Stomach (tissue), 9 donors: ENCODE measurements around the gene OPRL1. TPM values are rescaled to one million over a fixed set of nuclear protein-coding genes. Genes with fewer than 3 reads are reported as not detected.
A peak's percentile ranks its signal among the peaks of the same experiment; 100 is the strongest.
"Not testable (repeated sequence)": the region's sequence is repeated elsewhere in the genome, so short reads cannot be mapped to it uniquely, and the experiment has no call there.

ENCODE experiments used
- DNase-seq, 2 donors: peaks; one replicate each; pipeline versions ENCODE4 v3.0.0 to v3.0.0-alpha.2; 2013 to 2019
- H3K27ac ChIP-seq, 5 donors: fragments of 200-600 bp in 4 of 5; sonication (generic) in 4 of 5; one replicate each; pipeline ENCODE4 v1.5.1; 2013 to 2019; ENCODE audit warnings: mild to moderate bottlenecking in 1 of 5, moderate library complexity in 1 of 5
- H3K27me3 ChIP-seq, 3 donors: fragments of 200-600 bp; sonication (generic); one replicate each; pipeline ENCODE4 v1.5.1; 2017 to 2019; ENCODE audit warnings: mixed run types in 1 of 3
- H3K36me3 ChIP-seq, 4 donors: fragments of 200-600 bp; sonication (generic); 1 replicate in 3 of 4; 2 replicates in 1 of 4; pipeline ENCODE4 v1.5.1; 2016 to 2019
- H3K4me1 ChIP-seq, 4 donors: fragments of 200-600 bp; sonication (generic); one replicate each; pipeline ENCODE4 v1.5.1; 2016 to 2019
- H3K4me3 ChIP-seq, 4 donors: fragments of 200-600 bp; sonication (generic) in 3 of 4; one replicate each; pipeline ENCODE4 v1.5.1; 2016 to 2019; ENCODE audit warnings: mild to moderate bottlenecking in 1 of 4
- H3K9me3 ChIP-seq, 4 donors: fragments of 200-600 bp; sonication (generic); one replicate each; pipeline ENCODE4 v1.5.1; 2016 to 2019
- EP300 ChIP-seq: sonication (generic); formaldehyde crosslinking; IDR thresholded peaks from one replicate; pipeline ENCODE4 v1.6.1; 2017; ENCODE audit warnings: antibody characterized with exemption
- POLR2A ChIP-seq, 4 donors: fragments of 450-650 bp; IDR thresholded peaks; one replicate each; pipeline ENCODE4 v1.6.1; 2016; ENCODE audit warnings: antibody characterized with exemption in 4 of 4, control low read depth in 2 of 4, mild to moderate bottlenecking in 1 of 4, moderate library complexity in 1 of 4
- POLR2AphosphoS5 ChIP-seq, 3 donors: sonication (generic); formaldehyde crosslinking; IDR thresholded peaks; one replicate each; pipeline ENCODE4 v1.6.1; 2016; ENCODE audit warnings: antibody characterized with exemption in 3 of 3
- WGBS, 5 donors: extraction: QIAGEN DNeasy Blood & Tissue Kit in 3 of 5; methylation state at CpG; one replicate each; pipeline versions ENCODE4 v1.1.5 to v1.1.7; 2013 to 2018; 5-methylcytosine and 5-hydroxymethylcytosine counted together
- intact Hi-C: fragments of 100-400 bp; cut with DNase I; formaldehyde crosslinking; loops from one replicate; pipeline ENCODE4 v1.15.1; 2023; ENCODE audit warnings: low total_unique reads
- polyA plus RNA-seq, 3 donors: library from polyadenylated mRNA; stranded (reverse); fragments of 200-250 nt; gene quantifications; one replicate each; pipeline ENCODE4 v1.2.3, GENCODE V29; 2013
- total RNA-seq, 5 donors: library from RNA; depleted of rRNA; stranded (reverse); fragments of >200 nt; gene quantifications; one replicate each; pipeline versions ENCODE4 v1.1.0 to v1.2.3, GENCODE V29; 2014 to 2016
- TF ChIP-seq, protein P1 (sequence below), 7 experiments: fragments of 450-650 bp in 4 of 7; fragments of 200-600 bp in 3 of 7; sonication (generic) in 3 of 7; IDR thresholded peaks; one replicate each; pipeline ENCODE4 v1.5.1; 2016 to 2019; ENCODE audit warnings: antibody characterized with exemption in 7 of 7, control low read depth in 2 of 7, mild to moderate bottlenecking in 1 of 7
- donor health status: healthy with polysubstance abuse.
- donor health status: Bipolar disorder and iron deficiency.
- donor health status: healthy.

The OPRL1 gene
- total and polyA plus RNA-seq, 8 donors, result 0.18 to 4.7 (median 0.40) TPM; not detected in 4

- Histone ChIP-seq H3K4me3 (no peak overlapping the region), H3K9me3 (no peaks in the 10 kb centered on the region), H3K36me3 (no peaks in the 10 kb centered on the region), H3K27ac (no peak overlapping the region), H3K4me1 (peaks cover 0 to 12% (median 10%) of the 10 kb centered on the region in 4 donors), H3K27me3 (peaks cover 0 to 22% (median 11%) of the 10 kb centered on the region in 3 donors)
- DNase-seq, result peak in 1 of 2 donors; percentile 23
- no peak for TF ChIP-seq EP300
- TF ChIP-seq POLR2AphosphoS5 (IDR thresholded peaks at IDR 0.05), result no peak
- TF ChIP-seq POLR2A (IDR thresholded peaks at IDR 0.05), result no peak
- TF ChIP-seq, protein P1, sequence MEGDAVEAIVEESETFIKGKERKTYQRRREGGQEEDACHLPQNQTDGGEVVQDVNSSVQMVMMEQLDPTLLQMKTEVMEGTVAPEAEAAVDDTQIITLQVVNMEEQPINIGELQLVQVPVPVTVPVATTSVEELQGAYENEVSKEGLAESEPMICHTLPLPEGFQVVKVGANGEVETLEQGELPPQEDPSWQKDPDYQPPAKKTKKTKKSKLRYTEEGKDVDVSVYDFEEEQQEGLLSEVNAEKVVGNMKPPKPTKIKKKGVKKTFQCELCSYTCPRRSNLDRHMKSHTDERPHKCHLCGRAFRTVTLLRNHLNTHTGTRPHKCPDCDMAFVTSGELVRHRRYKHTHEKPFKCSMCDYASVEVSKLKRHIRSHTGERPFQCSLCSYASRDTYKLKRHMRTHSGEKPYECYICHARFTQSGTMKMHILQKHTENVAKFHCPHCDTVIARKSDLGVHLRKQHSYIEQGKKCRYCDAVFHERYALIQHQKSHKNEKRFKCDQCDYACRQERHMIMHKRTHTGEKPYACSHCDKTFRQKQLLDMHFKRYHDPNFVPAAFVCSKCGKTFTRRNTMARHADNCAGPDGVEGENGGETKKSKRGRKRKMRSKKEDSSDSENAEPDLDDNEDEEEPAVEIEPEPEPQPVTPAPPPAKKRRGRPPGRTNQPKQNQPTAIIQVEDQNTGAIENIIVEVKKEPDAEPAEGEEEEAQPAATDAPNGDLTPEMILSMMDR (IDR thresholded peaks at IDR 0.05), result no peak
- intact Hi-C loops, result no loop called here
- 68 to 79% (median 72%) methylated on average over 15 to 17 of the region's 17 CpGs for whole genome bisulfite sequencing, 5 donors
These were observed 36.9 kb downstream of the OPRL1 start for GRCh38 chr20:64116541-64117431.

DNA sequence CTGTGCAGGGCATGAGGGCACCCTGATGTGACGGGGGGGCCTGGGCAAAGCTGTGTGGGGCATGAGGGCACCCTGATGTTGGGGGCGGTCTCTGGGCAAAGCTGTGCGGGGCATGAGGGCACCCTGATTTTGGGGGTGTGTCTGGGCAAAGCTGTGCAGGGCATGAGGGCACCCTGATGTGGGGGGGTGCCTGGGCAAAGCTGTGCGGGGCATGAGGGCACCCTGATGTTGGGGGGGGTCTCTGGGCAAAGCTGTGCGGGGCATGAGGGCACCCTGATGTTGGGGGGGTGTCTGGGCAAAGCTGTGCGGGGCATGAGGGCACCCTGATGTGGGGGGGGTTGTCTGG is 37.5 kb downstream of the OPRL1 start:
- intact Hi-C loops, H3K9me3 ChIP-seq, H3K36me3 ChIP-seq, H3K4me3 ChIP-seq, H3K27ac ChIP-seq, DNase-seq: not testable (repeated sequence)
- WGBS, 5 donors, result 54 to 100% (median 85%) methylated on average over 2 to 6 of the region's 6 CpGs; no CpG with 5 or more reads in 1 of the 5 donors
- Histone ChIP-seq H3K4me1 (peaks cover 0 to 12% (median 10%) of the 10 kb centered on the region in 4 donors), H3K27me3 (peaks cover 0 to 28% (median 16%) of the 10 kb centered on the region in 3 donors)

DNA sequence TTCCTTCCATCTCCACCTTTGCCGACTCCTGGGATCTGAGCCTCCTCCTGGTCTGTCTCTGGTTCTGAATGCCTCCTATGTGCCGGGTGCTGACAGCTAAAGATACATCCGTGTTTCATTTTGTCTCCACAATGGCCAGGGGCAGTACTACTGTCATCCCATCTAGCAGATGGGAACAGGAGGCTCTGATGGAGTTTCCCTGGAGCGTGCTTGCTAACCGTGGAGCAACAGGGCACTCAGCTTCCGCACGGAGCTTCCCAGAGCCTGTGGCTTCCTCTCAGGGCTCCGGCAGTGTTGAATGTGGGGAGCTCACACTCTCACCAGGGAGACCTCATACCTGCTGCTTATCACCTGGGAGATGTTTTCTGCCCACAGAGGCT is 39.4 kb downstream of the OPRL1 start:
- intact Hi-C loops, result no loop called here
- WGBS, 5 donors, result 77 to 85% (median 79%) methylated on average over 7 to 8 of the region's 8 CpGs
- TF ChIP-seq POLR2A (IDR thresholded peaks at IDR 0.05) (no peak), EP300 (no peak), POLR2AphosphoS5 (IDR thresholded peaks at IDR 0.05) (no peak)
- TF ChIP-seq, protein P1 (IDR thresholded peaks at IDR 0.05), result no peak

DNA sequence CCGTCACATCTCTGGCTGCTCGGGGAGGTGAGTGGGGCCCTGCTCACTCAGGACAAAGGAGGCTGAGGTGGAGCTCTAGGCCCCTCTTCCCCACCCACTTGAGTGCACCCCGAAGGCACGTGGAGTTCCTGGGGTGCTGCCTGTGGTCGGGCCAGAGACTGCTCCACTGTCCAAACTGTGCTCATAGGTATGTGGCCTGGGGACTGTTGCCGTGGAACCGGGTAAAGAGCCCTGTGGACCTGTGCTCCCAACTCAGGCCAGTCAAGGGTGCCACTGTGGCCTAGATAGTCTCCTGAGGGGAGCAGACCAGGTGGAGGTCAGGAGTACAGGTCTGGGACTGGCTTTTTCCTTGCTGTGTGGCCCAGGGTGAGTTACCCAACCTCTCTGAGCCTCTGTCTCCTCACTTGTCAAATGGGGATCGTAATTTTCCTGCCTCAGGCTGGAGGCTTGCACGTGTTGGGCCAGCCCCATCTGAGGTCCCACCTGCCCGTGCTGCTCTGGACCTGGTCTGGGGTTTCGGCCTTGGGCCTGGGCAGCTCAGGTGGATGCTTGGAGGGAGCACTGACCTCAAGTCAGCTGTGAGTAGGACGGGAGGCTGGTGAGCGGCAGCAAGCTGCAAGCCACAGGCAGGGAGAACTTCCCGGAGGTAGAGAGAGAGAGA is 39.9 kb downstream of the OPRL1 start:
- peak in 1 of 2 donors; percentile 33 for DNase-seq
- Histone ChIP-seq H3K36me3 (no peaks in the 10 kb centered on the region), H3K9me3 (no peaks in the 10 kb centered on the region), H3K27ac (no peak overlapping the region), H3K27me3 (peaks cover 0 to 45% (median 16%) of the 10 kb centered on the region in 3 donors), H3K4me1 (peaks cover 0 to 12% (median 10%) of the 10 kb centered on the region in 4 donors), H3K4me3 (peak overlapping the region in 3 of 4 donors; percentile 16 to 36 (median 30))
- intact Hi-C loops, result no loop called here
- WGBS, 5 donors, result 57 to 67% (median 63%) methylated on average over 10 to 14 of the region's 14 CpGs
- TF ChIP-seq, protein P1 (IDR thresholded peaks at IDR 0.05), result no peak

More for the DNA sequence above, 39.4 kb downstream of the OPRL1 start:
- no peak for DNase-seq
- Histone ChIP-seq H3K9me3 (no peaks in the 10 kb centered on the region), H3K36me3 (no peaks in the 10 kb centered on the region), H3K4me3 (no peak overlapping the region), H3K4me1 (peaks cover 0 to 12% (median 10%) of the 10 kb centered on the region in 4 donors), H3K27ac (no peak overlapping the region), H3K27me3 (peaks cover 0 to 42% (median 16%) of the 10 kb centered on the region in 3 donors)
